Fibroblast of mammary gland (primary cell): ENCODE results near the gene KCND3.

Source experiments
- DNase-seq: peaks from one replicate; pipeline ENCODE4 v3.0.0-alpha.2; 2010; ENCODE audit warnings: low read depth
- H3K4me3 ChIP-seq: 2 replicates; pipeline ENCODE4 v1.5.1; 2011; ENCODE audit warnings: low read depth, mild to moderate bottlenecking, low read length, moderate library complexity; ENCODE audit not compliant: control insufficient read depth
- CTCF ChIP-seq: conservative IDR thresholded peaks from 2 replicates; pipeline ENCODE4 v1.5.1; 2011; ENCODE audit warnings: low read depth, low read length, inconsistent platforms; ENCODE audit not compliant: control insufficient read depth, insufficient read depth

Gene KCND3

GRCh38 chr1:111814305-111814628 is 175.2 kb downstream of the KCND3 start:
- TF ChIP-seq CTCF, result no peak
- no peak for DNase-seq
- no peak overlapping the region for H3K4me3 ChIP-seq

- no peak for TF ChIP-seq CTCF
- DNase-seq, result no peak
Measured at GRCh38 chr1:111813440-111814304, 175.8 kb downstream of the KCND3 start.

GRCh38 chr1:111812306-111812705 is 177.2 kb downstream of the KCND3 start:
- TF ChIP-seq CTCF, result no peak
- DNase-seq, result no peak
- no peak overlapping the region for H3K4me3 ChIP-seq

More at GRCh38 chr1:111813440-111814304, 175.8 kb downstream of the KCND3 start:
- no peak overlapping the region for H3K4me3 ChIP-seq

GRCh38 chr1:111811891-111812290 is 177.6 kb downstream of the KCND3 start:
- no peak for DNase-seq
- no peak for TF ChIP-seq CTCF
- no peak overlapping the region for H3K4me3 ChIP-seq

GRCh38 chr1:111805251-111805650 is 184.2 kb downstream of the KCND3 start:
- no peak for TF ChIP-seq CTCF
- H3K4me3 ChIP-seq, result no peak overlapping the region
- no peak for DNase-seq

GRCh38 chr1:111804776-111805175 is 184.7 kb downstream of the KCND3 start:
- no peak overlapping the region for H3K4me3 ChIP-seq
- no peak for TF ChIP-seq CTCF
- DNase-seq, result no peak
